Neural cell (in vitro differentiated cells): ENCODE data around the gene THAP7.

Source experiments
- CTCF ChIP-seq: fragments of 450-650 bp; IDR thresholded peaks from 2 replicates; pipeline ENCODE4 v1.5.1; 2014; ENCODE audit warnings: antibody characterized with exemption, mild to moderate bottlenecking, moderate library complexity; ENCODE audit not compliant: poor library complexity, severe bottlenecking
- EP300 ChIP-seq: fragments of 450-650 bp; conservative IDR thresholded peaks from 2 replicates; pipeline ENCODE4 v1.6.1; 2014; ENCODE audit warnings: antibody characterized with exemption, mild to moderate bottlenecking, moderate library complexity; ENCODE audit not compliant: poor library complexity, severe bottlenecking
- EZH2 ChIP-seq: fragments of 200-600, 300-800 bp; shearing (Covaris generic), sonication (generic); IDR thresholded peaks from 2 replicates; pipeline ENCODE4 v1.6.1; 2014; ENCODE audit warnings: antibody characterized with exemption, low read length, borderline replicate concordance, mild to moderate bottlenecking; ENCODE audit not compliant: insufficient read depth, poor library complexity, severe bottlenecking
- POLR2AphosphoS5 ChIP-seq: IDR thresholded peaks from 2 replicates; pipeline ENCODE4 v1.6.1; 2012
- RAD21 ChIP-seq: fragments of 450-650 bp; conservative IDR thresholded peaks from 2 replicates; pipeline ENCODE4 v1.6.1; 2014; ENCODE audit warnings: antibody characterized with exemption, mild to moderate bottlenecking, moderate library complexity
- REST ChIP-seq: IDR thresholded peaks from 2 replicates; pipeline ENCODE4 v1.6.1; 2012; ENCODE audit warnings: borderline replicate concordance

GRCh38 chr22:20970939-20971657 lies 30.8 kb downstream of the THAP7 start:
- TF ChIP-seq CTCF (no peak), POLR2AphosphoS5 (no peak), EZH2 (no peak), EP300 (no peak), REST (no peak), RAD21 (no peak)
